Measurements from ENCODE around the gene TRIM65. TPM values are rescaled to one million over a fixed set of nuclear protein-coding genes. Genes with fewer than 3 reads are reported as not detected.

Gene TRIM65
- total RNA-seq, 1 experiment from 2014 or later = 21.1 TPM

- Histone ChIP-seq H3K36me3 (ENCODE audit: low read depth) (peaks cover 26% of the 10 kb centered on the region), H2AFZ (no peak overlapping the region), H3K79me2 (ENCODE audit: low read depth) (peaks cover 39% of the 10 kb centered on the region), H3K9me2 (ENCODE audit: insufficient read depth) (no peaks in the 10 kb centered on the region), H3K27me3 (ENCODE audit: insufficient read depth, low read depth) (no peaks in the 10 kb centered on the region), H3K4me1 (replicated peaks; ENCODE audit: insufficient read depth) (peaks cover 38% of the 10 kb centered on the region), H3K4me2 (no peak overlapping the region), H3F3A (ENCODE audit: insufficient read depth, low read depth) (peaks cover 40% of the 10 kb centered on the region), H3K4me3 (no peak overlapping the region), H3K9me3 (ENCODE audit: insufficient read depth, low read depth) (no peaks in the 10 kb centered on the region), H4K20me1 (ENCODE audit: insufficient read depth) (peaks cover 3% of the 10 kb centered on the region; the same call in 1 of the 2 replicates), H3K27ac (no peak overlapping the region)
- CTCF ChIA-PET = no interaction called here
- DNase-seq = no peak
- no peak for TF ChIP-seq EZH2 (IDR thresholded peaks at IDR 0.05; ENCODE audit: low read depth)
- no peak for TF ChIP-seq CTCF (conservative IDR thresholded peaks at IDR 0.05)
- intact Hi-C loops (cut with micrococcal nuclease; ENCODE audit: unreplicated experiment) = no loop called here
- no TSS peak for BruUV-seq (replicated peaks)
- POLR2A ChIA-PET (ENCODE audit: unreplicated experiment) = no interaction called here
Observed at GRCh38 chr17:75850928-75851692, 45.6 kb downstream of the TRIM65 start.

GRCh38 chr17:75849724-75850123 lies 47.0 kb downstream of the TRIM65 start:
- Histone ChIP-seq H3K4me3 (no peak overlapping the region), H3F3A (ENCODE audit: insufficient read depth, low read depth) (peaks cover 51% of the 10 kb centered on the region), H3K4me2 (no peak overlapping the region), H3K9me2 (ENCODE audit: insufficient read depth) (no peaks in the 10 kb centered on the region), H2AFZ (no peak overlapping the region), H3K27ac (no peak overlapping the region), H3K79me2 (ENCODE audit: low read depth) (peaks cover 38% of the 10 kb centered on the region), H3K4me1 (replicated peaks; ENCODE audit: insufficient read depth) (peaks cover 52% of the 10 kb centered on the region), H3K36me3 (ENCODE audit: low read depth) (peaks cover 26% of the 10 kb centered on the region), H3K27me3 (ENCODE audit: insufficient read depth, low read depth) (no peaks in the 10 kb centered on the region), H4K20me1 (ENCODE audit: insufficient read depth) (peaks cover 3% of the 10 kb centered on the region; the same call in 1 of the 2 replicates), H3K9me3 (ENCODE audit: insufficient read depth, low read depth) (no peaks in the 10 kb centered on the region)
- no peak for TF ChIP-seq CTCF (conservative IDR thresholded peaks at IDR 0.05)
- no peak for TF ChIP-seq EZH2 (IDR thresholded peaks at IDR 0.05; ENCODE audit: low read depth)
- intact Hi-C loops (cut with micrococcal nuclease; ENCODE audit: unreplicated experiment) = loop anchor here (5.0 kb wide), 1 partner anchor 133 kb away; no protein-coding TSS in a partner anchor
- CTCF ChIA-PET = interaction anchor here (0.6 kb wide), 1 partner anchor 521 kb away, joined by 4 read pairs; no protein-coding TSS in a partner anchor
- POLR2A ChIA-PET (ENCODE audit: unreplicated experiment) = no interaction called here
- DNase-seq = no peak
- no TSS peak for BruUV-seq (replicated peaks)

GRCh38 chr17:75849279-75849646 lies 47.5 kb downstream of the TRIM65 start:
- no peak for TF ChIP-seq EZH2 (IDR thresholded peaks at IDR 0.05; ENCODE audit: low read depth)
- no peak for TF ChIP-seq CTCF (conservative IDR thresholded peaks at IDR 0.05)
- DNase-seq = no peak
- H4K20me1 ChIP-seq (ENCODE audit: insufficient read depth) = peaks cover 3% of the 10 kb centered on the region; the same call in 1 of the 2 replicates
- H3K4me2 ChIP-seq = no peak overlapping the region
- CTCF ChIA-PET = no interaction called here
- BruUV-seq (replicated peaks) = no TSS peak
- no peaks in the 10 kb centered on the region for H3K9me2 ChIP-seq (ENCODE audit: insufficient read depth)
- H3K9me3 ChIP-seq (ENCODE audit: insufficient read depth, low read depth) = no peaks in the 10 kb centered on the region
- peaks cover 26% of the 10 kb centered on the region for H3K36me3 ChIP-seq (ENCODE audit: low read depth)
- no peaks in the 10 kb centered on the region for H3K27me3 ChIP-seq (ENCODE audit: insufficient read depth, low read depth)
- H3K4me1 ChIP-seq (replicated peaks; ENCODE audit: insufficient read depth) = peaks cover 54% of the 10 kb centered on the region
- H3K79me2 ChIP-seq (ENCODE audit: low read depth) = peaks cover 33% of the 10 kb centered on the region
- H3F3A ChIP-seq (ENCODE audit: insufficient read depth, low read depth) = peaks cover 46% of the 10 kb centered on the region
- POLR2A ChIA-PET (ENCODE audit: unreplicated experiment) = no interaction called here
- H2AFZ ChIP-seq = no peak overlapping the region
- H3K27ac ChIP-seq = no peak overlapping the region
- intact Hi-C loops (cut with micrococcal nuclease; ENCODE audit: unreplicated experiment) = loop anchor here (5.0 kb wide), 1 partner anchor 133 kb away; no protein-coding TSS in a partner anchor
- H3K4me3 ChIP-seq = no peak overlapping the region

Measured in PC-9 (cell line).